Activated naive CD4-positive, alpha-beta T cell treated with Interleukin-2 at 50 U/mL for 16 hours (primary cell): ENCODE data around the gene QKI.

Source experiments
- DNase-seq: peaks from one replicate; pipeline ENCODE4 v3.0.0-alpha.2; 2020

The QKI gene

GRCh38 chr6:163543321-163543720 lies 128.8 kb downstream of the QKI start:
- no peak for DNase-seq

- no peak for DNase-seq
These were observed 130.9 kb downstream of the QKI start for GRCh38 chr6:163545370-163545769.

- no peak for DNase-seq
These were observed 132.8 kb downstream of the QKI start for GRCh38 chr6:163547287-163547686.

- DNase-seq = no peak
These were observed 134.1 kb downstream of the QKI start for GRCh38 chr6:163548624-163549023.

- DNase-seq = no peak
These were observed 139.5 kb downstream of the QKI start for GRCh38 chr6:163554032-163554431.

GRCh38 chr6:163554663-163555062 lies 140.1 kb downstream of the QKI start:
- peak; percentile 58 for DNase-seq

GRCh38 chr6:163559661-163560060 lies 145.1 kb downstream of the QKI start:
- no peak for DNase-seq

GRCh38 chr6:163563318-163563717 lies 148.8 kb downstream of the QKI start:
- DNase-seq = no peak

GRCh38 chr6:163564534-163564933 lies 150.0 kb downstream of the QKI start:
- no peak for DNase-seq

GRCh38 chr6:163565140-163565539 lies 150.6 kb downstream of the QKI start:
- no peak for DNase-seq

GRCh38 chr6:163566056-163566455 lies 151.5 kb downstream of the QKI start:
- DNase-seq = no peak

- DNase-seq = no peak
These were observed 153.8 kb downstream of the QKI start for GRCh38 chr6:163568275-163568674.

GRCh38 chr6:163570579-163571231 lies 156.2 kb downstream of the QKI start:
- DNase-seq = no peak

- DNase-seq = no peak
These were observed 157.2 kb downstream of the QKI start for GRCh38 chr6:163571730-163572129.

- no peak for DNase-seq
These were observed 158.1 kb downstream of the QKI start for GRCh38 chr6:163572612-163573011.

- DNase-seq = no peak
These were observed 159.1 kb downstream of the QKI start for GRCh38 chr6:163573503-163574179.

GRCh38 chr6:163576114-163576513 lies 161.6 kb downstream of the QKI start:
- DNase-seq = no peak

- no peak for DNase-seq
These were observed 162.9 kb downstream of the QKI start for GRCh38 chr6:163577404-163577803.

- DNase-seq = no peak
These were observed 164.8 kb downstream of the QKI start for GRCh38 chr6:163579111-163579879.

- DNase-seq = no peak
These were observed 165.4 kb downstream of the QKI start for GRCh38 chr6:163579880-163580295.

- DNase-seq = no peak
These were observed 166.0 kb downstream of the QKI start for GRCh38 chr6:163580311-163581030.

- DNase-seq = no peak
These were observed 169.0 kb downstream of the QKI start for GRCh38 chr6:163583558-163583957.

- DNase-seq = no peak
These were observed 171.5 kb downstream of the QKI start for GRCh38 chr6:163585932-163586437.
